ENCODE data around the gene CEP19.
"Not testable (repeated sequence)": the region's sequence is repeated elsewhere in the genome, so short reads cannot be mapped to it uniquely, and the experiment has no call there.

Gene CEP19, protein sequence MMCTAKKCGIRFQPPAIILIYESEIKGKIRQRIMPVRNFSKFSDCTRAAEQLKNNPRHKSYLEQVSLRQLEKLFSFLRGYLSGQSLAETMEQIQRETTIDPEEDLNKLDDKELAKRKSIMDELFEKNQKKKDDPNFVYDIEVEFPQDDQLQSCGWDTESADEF

DNA sequence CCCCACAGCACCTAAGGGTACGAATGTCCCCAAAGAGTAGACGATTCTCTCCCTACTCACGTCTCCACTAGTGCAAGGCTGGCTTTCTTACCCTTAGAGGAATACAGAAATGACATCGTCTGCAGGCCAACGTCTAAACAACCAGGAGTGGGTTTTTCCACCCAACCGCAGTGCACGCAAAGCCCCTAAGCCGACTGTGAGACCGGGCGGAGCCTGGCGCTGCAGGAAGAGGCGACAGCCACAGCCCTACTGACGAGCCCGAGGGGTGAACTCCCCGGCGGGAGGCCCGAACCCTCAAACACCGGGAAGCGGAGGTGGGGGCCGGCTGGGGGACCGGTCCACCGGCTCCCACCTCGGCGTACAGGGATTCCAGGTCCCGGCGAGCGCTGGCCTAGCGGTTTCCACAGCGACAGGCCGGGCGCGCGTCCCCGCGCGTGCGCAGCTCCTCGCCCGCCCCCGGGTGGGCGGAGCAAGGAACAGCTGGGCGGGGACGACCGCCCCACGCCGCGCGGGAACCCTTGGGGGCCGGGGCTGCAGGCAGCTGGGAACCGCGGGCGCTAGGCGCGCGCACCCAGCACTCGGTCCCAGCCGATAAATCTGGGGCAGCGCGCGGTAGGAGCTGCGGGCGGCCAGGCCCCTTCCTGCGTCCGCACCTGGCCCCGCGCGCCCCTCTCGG lies at the start of gene CEP19, which contains the start of gene PIGX:
TSS of gene CEP19 (minus strand) at position 413 of the 676 bp plus-strand sequence. CDS start 3,593 bp downstream, outside the sequence.
TSS of gene PIGX (plus strand) at position 540 of the 676 bp plus-strand sequence.
- no peak for FAIRE-seq

DNA sequence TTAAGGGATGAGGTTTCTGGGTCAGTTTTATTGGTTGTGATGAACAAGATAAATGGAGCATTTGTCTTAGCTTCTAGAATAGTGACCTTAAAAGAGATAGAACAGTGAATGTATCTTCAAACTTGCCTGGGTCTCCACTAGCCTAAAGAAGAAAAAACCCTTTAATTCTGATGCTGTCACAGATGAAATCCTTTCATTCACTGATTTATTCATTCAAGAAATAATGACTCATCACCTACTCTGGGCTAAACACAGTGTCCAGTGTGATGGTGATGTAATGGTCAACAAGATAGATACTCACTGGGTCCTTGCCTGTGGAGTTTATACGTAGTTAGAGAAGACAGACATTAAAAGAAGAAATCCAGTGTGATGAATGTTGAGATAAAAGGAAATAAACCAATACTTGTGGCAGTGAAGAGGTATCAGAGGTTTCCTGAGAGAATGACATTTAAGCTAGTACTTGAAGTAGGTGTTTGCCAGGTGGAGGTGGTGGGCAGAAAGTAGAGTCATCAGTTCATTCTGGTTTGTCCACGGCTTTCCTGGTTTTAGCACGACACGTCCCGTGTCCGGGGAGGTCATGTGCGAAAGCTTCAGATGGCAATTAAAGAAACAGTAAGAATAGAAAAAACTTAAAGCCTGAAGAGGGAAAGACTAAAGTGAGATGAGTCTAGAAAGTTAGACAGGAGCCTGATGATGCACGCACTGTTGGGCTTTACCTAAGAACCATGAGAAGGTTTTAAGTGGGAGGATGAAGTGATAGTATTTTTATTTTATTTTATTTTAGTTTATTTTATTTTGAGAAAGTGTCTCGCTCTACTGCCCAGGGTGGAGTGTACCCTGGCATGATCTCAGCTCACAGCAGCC lies 46.1 kb upstream of the CEP19 start:
- FAIRE-seq = no peak

GRCh38 chr3:196756732-196757131 lies 44.7 kb upstream of the CEP19 start:
- FAIRE-seq = no peak

DNA sequence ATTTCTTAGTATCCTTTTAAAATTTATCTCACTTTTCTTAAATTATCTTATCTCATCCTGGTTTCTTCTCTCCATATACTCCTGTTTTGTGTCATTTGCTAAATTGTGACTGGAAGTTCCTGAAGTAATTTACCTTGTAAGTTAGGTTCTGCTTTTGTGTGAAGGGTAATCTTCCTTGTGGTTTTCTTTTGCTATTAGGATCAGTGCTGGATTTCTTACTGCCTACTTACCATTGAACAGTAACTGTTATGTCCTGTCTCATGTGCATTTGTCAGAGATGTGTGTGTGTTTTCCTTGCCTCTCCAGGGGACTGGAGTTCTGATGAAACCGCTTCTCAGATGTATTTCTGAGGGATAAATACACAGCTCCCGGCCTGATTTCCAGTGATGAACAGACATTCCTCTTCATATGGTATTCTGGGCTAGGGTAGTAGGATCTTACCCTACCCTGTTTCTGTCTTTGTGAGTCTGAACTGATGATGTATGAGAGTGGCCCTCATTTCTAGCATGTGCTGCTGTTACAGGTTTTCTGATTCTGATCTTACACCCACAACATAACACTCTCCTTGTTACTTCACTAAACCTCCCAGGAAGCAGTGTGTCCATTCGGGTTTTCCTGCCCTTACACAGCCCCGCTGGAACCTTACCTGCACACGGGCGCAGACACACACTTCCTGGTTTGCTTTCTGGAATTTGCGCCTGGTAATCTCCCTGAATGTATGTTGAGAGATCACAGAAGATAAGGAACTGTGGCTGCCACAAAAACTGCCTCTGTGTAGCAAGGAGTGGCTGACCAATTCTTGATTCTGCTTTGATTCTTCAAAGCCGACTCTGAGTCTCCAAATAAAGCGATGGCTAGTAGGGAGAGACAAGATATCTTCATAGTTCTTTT lies 42.3 kb upstream of the CEP19 start:
- FAIRE-seq = no peak

DNA sequence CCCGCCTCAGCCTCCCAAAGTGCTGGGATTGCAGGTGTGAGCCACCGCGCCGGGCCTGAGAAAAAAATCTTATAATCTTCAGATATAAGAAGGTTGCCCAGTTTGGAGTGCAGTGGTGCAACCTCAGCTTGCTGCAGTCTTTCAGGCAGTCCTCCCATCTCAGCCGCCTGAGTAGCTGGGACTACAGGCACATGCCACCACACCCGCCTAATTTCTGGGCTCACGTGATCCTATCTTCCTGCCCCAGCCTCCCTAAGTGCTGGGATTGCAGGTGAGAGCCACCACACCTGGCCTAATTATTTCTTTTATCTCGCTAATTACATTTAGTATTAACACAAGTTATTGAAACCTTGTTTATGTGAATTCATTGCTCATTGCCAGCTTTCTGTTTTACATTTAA lies 41.2 kb upstream of the CEP19 start:
- FAIRE-seq = no peak

GRCh38 chr3:196749125-196749524 lies 37.1 kb upstream of the CEP19 start:
- FAIRE-seq = no peak

GRCh38 chr3:196743569-196743968 lies 31.5 kb upstream of the CEP19 start:
- FAIRE-seq = not testable (repeated sequence)

- FAIRE-seq = no peak
Observed at GRCh38 chr3:196741249-196741889, 29.3 kb upstream of the CEP19 start.

GRCh38 chr3:196740481-196741248 lies 28.6 kb upstream of the CEP19 start:
- no peak for FAIRE-seq

- no peak for FAIRE-seq
Observed at GRCh38 chr3:196739671-196740480, 27.8 kb upstream of the CEP19 start, which contains the start of gene PAK2. Gene PAK2, plus strand, starts transcription at chr3:196739857. Its CDS starts 42,790 bp downstream, at chr3:196782647.

DNA sequence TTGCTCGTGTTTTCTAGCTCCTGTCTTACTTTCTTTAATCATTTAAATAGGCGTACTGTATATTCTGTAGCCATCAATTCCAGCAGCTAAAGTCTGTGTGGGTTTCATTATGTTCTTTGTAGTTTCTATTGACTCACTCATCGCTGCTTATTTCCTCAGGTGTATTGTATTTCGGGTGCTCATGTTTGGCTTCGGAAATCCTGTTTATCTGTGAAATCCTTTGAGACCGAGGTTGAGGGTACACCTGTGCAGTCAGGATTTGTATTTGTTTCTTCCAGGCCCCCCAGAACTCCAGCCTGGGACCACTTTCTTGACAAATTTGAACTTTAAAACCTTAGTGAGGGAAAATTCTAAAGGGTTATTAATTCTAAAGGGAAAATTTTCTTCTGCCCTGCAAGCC lies 25.6 kb upstream of the CEP19 start:
- FAIRE-seq = no peak

GRCh38 chr3:196736670-196737374 lies 24.8 kb upstream of the CEP19 start:
- FAIRE-seq = no peak

- FAIRE-seq = no peak
Observed at GRCh38 chr3:196735751-196736150, 23.7 kb upstream of the CEP19 start.

DNA sequence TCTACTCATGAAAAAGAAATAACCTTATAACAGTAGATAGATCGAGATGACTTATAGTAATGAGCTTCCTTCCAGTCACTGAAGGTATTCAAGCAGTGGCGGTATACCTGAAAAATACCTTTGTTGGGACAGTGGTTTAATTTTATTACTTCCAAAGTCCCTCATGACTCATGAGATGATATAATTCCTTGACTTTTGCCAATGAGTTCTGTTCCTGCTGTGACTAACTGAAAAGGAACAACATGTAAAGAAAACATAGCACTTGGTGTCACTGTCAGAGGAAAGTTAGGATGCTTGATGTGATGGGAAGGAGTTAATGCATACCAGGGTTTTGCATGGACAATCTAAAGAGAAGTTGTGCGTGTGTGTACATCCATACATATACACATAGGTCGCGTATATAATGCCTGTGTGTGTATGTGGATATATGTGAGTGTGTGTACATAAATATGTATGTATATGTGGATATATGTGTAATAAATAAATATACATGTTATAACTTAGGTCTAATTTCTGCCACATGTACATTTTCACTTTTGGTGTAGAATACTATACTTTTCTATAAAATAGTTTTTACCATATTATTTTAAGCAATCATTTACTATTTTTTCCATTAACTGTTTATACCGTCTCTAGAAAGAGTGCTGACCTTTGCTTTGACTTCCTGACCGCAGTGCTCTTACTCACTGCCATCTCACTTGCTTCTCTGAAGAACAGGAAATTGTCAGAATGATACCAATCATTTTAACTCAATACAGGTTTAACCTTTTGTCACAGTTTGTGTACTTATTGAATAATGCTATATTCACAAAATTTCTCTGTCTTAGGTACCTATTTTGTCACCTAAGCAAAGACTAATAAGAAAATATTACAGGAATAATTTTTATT lies 15.0 kb upstream of the CEP19 start:
- no peak for FAIRE-seq

- no peak for FAIRE-seq
Observed at GRCh38 chr3:196721097-196721496, 9.0 kb upstream of the CEP19 start.

DNA sequence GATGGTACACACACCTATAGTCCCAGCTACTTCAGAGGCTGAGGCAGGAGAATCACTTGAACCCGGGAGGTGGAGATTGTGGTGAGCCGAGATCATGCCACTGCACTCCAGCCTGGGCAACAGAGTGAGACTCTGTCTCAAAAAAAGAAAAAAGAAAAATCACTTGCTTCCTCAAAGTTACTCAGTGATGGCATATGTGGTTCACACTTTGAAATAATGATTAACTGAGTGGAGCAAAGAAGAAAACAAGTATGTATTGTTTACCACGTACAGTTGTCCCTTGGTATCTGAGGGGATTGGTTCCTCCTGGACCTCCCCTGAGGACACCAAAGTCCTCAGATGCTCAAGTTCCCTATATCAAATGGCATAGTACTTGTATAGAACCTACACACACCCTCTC lies 5.1 kb upstream of the CEP19 start:
- FAIRE-seq = not testable (repeated sequence)

DNA sequence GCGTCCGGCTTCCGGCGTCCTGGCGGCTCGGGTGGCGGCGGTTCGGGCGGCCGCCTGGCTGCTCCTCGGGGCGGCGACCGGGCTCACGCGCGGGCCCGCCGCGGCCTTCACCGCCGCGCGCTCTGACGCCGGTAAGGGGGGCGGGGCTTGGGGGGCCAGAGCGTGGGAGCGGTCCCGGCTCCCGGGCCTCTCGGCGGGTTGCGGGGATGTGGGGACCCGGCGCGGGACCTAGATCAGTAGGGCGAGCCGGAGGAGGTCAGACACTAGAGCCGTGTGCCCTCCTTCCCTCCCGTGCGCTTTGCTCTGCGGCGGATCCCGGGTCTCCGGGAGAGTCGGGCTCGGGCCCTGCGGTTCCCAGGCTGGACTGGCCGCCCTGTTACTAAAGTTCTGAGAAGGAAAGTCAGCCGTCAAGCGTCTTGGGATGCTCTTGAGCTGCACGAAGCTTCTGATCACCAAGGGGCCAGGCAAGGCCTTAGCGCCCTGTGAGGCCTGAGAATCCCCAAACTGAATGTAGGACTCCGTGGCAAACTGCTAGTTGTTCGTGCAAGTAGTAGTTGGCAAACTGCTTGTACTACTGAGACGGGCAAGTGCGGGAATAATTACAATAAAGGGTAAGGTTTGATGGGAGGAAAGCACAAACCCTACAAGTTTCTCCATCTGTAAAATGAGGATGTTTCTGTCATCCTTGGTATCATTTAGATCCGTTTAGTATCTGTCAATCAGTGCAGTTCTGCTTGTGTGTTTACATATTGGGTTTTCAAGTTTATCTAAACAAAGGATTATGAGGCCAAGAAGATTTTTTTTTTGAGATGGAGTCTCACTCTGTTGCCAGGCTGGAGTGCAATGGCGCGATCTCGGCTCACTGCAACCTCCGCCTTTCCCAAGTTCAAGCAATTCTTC lies 714 bp upstream of the CEP19 start:
- no peak for FAIRE-seq

Data from endometrium (tissue), 2 donors.